GM19397 (cell line): ENCODE results near the gene ZNF121.
"Not testable (repeated sequence)": the region's sequence is repeated elsewhere in the genome, so short reads cannot be mapped to it uniquely, and the experiment has no call there.

Experiments used
- ATAC-seq: cut with Tn5 transposase; IDR thresholded peaks from one replicate; pipeline ENCODE4 v1.9.1; 2021; ENCODE audit warnings: mild to moderate bottlenecking, moderate library complexity; ENCODE audit not compliant: unreplicated experiment

The ZNF121 gene

DNA sequence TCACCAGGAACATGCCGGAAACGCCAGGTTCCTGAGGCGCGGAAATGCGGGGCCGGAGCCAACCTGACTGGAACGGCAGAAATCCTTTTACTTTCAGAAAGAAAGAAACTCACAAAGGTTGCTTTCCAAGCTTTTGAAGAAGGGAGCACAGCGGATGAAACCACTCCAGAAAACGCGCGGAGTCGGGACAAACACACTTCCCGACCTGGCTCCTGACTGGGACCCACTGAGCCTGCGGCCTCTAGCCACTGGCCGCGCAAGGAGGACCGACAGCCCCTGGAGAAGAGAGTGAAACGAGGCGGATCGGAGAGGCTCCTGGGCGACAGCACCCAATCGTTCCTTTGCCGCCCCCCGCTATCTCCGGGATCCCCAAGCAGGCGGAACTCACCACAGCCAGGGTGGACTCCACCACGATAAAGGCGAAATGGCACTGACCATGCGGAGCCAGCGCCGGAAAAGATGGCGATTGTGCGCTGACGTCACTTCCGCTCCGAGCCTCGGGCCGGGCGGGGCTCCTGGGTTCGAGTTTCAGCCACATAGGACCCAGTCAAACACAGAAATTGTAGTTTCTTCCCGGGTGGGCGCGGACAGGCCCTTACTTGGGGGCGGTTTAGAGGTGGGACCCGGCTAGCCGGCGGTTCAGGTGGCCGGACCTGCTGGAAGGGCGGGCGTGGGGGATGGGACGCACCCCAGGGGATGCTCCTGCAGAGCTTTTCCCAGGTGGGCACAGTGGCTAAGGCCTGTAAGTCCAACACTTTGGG, at the start of gene ZNF121:
ZNF121 (minus strand) TSS at position 432 of the 761 bp plus-strand sequence. CDS start 16,407 bp downstream, outside the sequence.
- ATAC-seq: peak; percentile 88

DNA sequence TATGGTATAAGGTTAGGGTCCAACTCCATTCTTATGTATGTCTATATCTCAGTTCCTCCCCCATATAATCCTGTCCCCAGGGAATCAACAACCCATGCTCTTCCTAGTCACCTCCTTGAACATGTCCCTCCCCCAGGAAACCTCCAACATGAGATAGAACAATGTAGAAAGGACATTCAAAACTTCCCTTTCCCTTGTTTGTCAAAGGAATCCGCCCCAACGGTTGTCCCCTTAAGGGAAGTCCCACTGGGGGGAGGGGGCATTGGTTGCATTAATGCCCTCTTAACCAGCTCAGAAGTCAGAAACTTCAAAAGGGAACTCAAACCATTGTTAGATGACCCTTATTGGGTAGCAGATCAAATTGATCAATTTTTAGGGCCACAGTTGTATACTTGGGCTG, 43.6 kb upstream of the ZNF121 start:
- ATAC-seq: no peak

DNA sequence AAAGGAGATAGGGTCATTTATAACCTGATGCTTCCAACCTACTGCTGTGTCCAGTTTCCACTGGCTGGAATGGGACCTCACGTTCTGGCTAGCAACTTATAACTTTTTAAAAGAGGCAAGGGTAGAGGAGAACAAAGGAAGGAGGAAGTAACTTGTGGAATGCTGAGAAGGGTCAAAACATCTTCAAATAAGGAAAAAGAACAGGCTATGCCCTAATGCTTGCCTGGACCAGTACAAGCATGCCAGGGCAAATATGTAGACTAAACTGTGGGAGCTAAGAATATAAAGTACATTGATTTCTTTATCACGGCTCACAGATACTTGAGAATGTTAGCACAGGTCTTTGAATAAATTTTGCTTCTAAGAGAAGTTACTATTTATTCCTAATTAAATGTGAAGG, 38.2 kb upstream of the ZNF121 start:
- no peak for ATAC-seq

DNA sequence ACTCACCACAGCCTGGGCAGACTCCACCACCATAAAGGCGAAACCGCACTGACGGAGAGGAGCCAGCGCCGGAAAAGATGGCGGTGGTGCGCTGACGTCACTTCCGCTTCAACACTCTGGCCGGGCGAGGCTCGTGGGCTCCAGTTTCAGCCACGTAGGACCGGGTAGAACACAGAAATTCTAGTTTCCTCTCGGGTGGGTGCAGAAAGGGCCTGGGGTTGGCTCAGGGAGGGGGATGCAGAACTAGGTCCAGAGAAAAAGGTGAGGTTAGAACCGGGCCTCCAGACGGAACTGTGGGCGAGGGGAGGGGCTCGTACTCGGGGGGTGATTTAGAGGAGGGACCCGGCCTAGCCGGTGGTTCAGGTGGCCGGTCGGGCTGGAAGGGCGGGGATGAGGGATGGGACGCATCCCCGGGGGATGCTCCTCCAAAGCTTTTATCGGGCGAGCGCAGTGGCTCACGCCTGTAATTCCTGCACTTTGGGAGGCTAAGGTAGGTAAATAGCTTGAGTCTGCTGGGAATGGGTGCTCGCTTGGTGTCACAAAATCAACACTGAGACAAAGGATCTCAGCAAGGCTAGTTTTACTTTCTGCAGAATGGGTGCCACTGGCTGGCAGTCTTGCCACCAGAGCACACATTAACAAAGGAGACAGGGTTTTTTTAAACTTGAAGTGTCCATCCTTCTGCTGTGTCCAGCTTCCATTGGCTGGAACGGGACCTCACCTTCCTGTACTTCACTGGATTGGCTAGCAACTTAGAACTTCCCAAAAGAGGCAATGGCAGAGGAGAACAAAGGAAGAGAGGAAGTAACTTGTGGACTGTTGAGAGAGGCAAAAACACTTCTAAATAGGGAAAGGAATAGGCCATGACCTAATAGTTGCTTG, 37.1 kb upstream of the ZNF121 start, which contains the start of gene ZNF561:
ZNF561 (minus strand) TSS at position 77 of the 882 bp plus-strand sequence. CDS start 1,776 bp downstream, outside the sequence.
- ATAC-seq: peak; percentile 84

DNA sequence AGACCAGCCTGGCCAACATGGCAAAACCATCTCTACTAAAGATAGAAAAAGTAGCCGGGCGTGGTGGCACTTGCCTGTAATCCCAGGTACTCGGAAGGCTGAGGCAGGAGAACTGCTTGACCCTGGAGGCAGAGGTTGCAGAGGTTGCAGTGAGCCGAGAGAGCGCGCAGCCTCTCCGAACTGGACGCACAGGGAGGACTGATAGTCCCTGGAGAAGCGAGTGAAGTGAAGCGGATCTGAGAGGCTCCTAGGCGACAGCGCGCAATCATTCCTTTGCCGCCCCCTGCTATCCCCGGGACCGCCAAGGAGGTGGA, 36.5 kb upstream of the ZNF121 start:
- no peak for ATAC-seq

DNA sequence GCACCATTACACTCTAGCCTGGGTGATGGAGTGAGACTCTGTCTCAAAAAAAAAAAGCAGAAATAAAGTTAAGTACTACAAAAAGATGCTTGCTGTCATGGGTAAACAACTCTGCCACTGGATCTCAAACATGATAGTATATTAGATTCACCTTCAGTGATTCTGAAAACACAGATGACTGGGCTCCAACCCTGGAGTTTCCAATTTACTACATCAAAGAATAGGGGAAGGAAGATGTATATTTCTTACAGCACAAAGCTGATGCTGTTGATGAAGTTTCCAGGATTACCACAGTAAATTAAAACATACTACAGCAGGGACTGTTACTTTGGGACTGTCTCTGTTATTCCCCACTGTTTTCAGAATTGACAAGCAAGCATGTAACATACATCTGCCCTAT, 31.5 kb upstream of the ZNF121 start:
- ATAC-seq: no peak

DNA sequence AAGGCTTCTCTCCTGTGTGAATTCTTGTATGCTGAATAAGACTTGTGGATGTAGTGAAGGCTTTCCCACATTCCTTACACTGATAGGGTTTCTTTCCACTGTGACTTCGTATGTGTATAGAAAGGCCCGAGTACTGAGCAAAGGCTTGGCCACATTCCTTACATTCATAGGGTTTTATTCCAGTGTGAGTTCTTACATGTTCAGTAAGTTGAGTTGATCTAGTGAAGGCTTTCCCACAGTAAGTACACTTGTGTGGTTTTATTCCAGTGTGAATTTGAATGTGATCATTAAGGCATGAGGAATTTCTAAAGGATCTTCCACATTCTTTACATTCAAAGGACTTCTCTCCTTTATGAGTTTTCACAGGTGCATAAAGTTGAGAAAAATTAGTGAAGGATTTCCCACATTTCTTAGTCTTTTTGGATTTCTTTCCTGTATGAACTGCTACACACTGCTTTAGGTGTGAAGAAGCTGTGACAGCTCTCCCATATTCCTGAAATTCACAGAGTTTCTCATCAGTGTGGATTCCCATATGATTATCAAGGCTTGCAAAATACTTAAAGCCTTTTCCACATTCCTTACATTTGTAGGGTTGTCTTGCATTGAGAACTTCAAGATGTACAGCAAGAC, 26.3 kb upstream of the ZNF121 start:
- ATAC-seq: no peak

DNA sequence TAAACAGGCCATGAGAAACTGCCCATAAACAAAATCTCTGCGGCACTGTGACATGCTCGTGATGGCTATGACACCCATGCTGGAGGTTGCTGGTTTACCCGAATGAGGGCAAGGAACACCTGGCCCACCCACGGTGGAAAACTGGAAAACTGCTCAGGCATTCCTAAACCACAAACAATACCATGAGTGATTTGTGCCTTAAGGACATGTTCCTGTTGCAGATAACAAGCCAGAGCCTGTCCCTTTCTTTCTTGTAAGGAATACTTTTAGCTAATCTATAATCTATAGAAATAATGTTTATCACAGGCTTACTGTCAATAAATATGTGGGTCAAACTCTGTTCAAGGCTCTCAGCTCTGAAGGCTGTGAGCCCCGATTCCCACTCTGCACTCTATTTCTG, 24.6 kb upstream of the ZNF121 start:
- no peak for ATAC-seq

DNA sequence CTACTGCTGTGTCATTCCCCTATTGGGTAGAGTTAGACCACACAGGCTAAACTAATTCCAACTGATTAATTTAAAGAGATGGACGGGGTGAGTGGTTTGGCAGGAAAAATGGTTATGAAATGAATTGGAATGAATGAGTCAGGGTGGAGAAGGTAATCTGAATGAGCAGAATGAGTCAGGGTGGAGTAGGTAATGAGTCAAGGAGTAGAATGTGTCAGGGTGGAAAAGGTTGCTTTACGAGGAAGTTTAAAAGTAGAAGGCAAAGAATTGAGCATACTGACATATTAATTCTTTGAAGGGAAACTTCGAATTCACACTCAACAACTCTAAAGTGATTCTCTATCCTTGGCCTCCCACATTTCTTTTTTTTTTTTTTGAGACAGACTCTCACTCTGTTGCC, 12.7 kb upstream of the ZNF121 start:
- no peak for ATAC-seq

DNA sequence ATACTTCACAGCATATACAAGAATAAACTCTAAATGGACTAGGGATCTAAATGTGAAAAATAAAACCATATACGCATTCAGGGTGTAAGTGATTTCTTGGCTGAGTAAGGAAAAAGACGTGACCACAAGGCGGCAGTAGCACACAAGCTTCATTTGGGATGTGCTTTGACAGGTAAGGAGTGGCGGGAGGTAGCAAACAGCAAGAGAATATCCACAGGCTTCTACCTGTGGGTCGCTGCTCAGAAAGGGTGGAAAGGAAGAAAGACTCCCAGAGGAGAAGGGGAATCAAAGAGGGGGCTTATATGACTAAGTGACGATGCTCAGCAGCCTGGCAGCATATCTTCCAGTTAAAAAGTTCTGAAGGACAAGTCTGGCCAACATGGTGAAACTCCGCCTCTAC, 2.5 kb upstream of the ZNF121 start:
- ATAC-seq: no peak

DNA sequence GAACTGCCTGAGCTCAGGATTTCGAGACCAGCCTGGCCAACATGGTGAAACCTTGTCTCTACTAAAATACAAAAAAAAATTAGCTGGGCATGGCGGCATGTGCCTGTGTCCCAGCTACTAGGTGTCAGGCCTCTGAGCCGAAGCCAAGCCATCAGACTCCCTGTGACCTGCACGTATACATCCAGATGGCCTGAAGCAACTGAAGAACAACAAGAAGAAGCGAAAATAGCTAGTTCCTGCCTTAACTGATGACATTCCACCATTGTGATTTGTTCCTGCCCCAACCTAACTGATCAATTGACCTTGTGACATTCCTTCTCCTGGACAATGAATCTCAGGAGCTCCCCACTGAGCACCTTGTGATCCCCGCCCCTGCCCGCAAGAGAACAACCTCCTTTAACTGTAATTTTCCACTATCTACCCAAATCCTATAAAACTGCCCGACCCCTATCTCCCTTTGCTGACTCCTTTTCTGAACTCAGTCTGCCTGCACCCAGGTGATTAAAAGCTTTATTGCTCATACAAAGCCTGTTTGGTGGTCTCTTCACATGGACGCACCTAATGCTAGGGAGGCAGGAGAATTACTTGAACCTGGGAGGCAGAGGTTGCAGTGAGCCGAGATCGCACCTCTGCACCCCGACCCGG, 2.1 kb downstream of the ZNF121 start:
- not testable (repeated sequence) for ATAC-seq

DNA sequence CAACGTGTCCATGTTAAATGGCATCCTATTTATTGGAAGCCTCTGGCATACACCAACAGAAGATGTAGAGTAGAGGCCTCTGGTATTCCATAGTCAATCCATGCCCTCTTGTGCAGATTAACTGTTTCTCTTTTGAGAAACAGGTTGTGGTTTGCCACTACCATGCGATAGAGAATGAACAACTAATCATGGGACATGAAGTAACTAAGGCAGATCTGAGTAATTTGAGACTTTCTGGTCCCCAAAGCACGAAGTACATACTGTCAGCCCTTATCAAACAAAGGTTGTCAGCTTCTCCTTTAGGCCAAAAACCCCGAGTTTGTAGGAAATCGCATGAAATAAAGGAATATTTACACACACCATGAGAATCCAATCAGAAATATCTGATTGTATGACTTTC, 3.6 kb downstream of the ZNF121 start:
- no peak for ATAC-seq

DNA sequence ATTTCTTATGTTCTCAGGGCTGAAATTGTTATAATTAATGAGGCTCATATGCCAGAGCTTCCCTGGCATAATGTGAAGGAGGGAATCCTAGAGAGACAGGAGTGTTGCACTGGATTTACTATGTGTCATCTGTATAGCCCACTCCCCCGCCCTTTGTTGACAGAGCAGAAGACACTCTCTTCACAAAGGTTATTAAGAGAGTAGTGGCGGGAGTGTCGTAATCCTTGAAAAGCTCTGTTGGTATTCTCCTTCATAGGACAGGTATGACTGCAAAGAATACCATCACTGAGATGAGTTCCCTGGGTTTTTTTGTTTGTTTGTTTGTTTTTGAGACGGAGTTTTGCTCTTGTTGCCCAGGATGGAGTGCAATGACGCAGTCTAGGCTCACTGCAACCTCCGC, 14.0 kb downstream of the ZNF121 start:
- ATAC-seq: no peak

DNA sequence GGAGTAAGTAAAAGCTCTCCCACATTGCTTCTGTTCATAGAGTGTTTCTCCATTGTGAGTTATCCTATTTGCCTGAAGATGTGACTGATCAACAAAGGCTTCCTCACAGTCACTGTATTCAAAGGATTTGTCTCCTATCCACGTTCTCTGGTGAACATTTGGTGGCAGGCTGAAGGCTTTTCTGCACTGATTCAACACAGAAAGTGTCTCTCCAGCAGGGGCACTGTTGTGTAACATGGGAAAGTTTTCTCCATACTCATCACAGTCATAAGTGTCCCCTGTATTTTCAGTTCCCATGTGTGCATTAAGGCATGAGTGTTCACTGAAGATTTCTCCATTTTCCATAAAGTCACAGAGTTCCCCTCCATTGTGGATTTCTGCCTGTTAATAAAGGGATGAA, 17.6 kb downstream of the ZNF121 start:
- no peak for ATAC-seq

DNA sequence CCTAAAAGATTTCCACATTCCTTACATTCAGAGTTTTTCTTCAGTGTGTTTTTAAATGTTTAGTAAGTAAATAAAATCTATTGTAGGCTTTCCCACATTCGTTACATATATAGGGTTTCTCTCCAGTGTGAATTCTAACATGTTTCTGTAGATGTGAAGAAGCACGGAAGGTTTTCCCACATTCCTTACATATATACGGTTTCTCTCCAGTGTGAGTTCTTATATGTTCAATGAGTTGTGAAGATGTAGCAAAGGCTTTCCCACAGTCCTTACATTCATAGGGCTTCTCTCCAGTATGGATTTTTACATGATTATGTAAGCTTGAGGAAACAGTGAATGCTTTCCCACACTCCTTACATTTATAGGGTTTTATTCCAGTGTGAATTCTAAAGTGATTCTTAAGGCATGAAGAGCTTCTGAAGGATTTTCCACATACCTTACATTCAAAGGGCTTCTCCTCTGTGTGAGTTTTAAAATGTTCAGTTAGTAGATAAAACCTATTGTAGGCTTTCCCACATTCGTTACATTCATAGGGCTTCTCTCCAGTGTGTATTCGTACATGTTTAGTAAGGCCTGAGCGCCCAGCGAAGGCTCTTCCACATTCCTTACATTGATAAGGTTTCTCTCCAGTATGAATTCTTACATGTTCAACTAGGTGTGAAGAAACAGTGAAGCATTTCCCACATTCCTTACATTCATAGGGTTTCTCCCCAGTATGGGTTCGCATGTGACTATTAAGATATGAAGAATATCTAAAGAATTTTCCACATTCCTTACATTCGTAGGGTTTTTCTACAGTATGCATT, 18.2 kb downstream of the ZNF121 start:
- no peak for ATAC-seq

DNA sequence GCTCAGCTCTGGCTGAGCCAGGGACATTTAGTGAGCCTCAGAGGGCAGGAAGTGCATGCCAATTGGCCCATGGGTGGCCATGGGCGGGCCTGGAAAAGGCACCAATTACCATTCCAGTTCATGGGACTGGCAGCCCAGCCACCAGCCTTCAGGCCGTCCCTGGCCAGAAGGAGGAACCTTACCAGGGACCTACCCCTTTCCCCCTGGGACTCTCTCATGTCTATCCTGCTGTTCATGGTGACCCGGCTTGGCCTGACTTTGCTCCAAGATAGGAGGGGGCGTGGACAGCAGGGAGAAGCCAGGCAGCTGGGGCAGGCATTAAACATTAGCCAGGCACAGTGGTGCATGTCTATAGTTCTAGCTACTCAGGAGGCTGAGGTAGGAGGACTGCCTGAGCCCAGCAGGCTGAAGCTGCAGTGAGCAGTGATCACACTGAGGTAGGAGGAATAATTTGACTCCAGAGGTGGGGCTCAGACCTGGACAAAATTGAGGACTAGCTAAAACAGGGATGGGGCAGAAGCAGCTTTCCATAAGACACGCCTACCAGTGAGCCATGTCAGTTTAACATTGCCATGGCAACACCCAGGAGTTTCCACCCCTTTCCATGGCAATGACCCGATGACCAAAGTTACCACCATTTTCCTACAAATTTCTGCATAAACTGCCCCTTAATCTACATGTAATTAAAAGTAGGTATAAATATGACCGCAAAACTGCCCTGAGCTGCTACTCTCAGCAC, 31.6 kb downstream of the ZNF121 start:
- ATAC-seq: no peak

DNA sequence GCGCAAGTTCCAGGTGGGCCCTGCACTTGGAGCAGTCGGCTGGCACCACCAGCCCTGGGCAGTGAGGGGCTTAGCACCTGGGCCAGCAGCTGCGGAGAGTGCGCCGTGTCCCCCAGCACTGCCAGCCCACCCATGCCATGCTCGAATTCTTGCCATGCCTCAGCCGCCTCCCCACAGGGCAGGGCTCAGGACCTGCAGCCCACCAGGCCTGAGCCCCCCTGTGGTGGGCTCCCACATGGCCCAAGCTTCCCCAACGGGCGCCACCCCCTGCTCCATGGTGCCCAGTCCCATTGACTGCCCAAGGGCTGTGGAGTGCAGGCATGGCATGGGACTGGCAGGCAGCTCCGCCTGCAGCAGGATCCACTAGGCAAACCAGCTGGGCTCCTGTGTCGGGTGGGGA, 36.4 kb downstream of the ZNF121 start:
- no peak for ATAC-seq

DNA sequence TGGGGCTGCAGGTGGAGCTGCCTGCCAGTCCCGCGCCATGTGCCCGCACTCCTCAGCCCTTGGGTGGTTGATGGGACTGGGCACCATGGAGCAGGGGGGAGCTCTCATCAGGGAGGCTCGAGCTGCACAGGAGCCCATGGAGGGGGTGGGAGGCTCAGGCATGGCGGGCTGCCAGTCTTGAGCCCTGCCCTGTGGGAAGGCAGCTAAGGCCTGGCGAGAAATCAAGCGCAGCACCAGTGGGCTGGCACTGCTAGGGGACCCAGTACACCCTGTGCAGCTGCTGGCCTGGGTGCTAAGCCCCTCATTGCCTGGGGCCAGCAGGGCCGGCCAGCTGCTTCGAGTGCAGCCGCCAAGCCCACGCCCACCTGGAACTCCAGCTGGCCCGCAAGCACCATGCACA, 43.0 kb downstream of the ZNF121 start:
- not testable (repeated sequence) for ATAC-seq

DNA sequence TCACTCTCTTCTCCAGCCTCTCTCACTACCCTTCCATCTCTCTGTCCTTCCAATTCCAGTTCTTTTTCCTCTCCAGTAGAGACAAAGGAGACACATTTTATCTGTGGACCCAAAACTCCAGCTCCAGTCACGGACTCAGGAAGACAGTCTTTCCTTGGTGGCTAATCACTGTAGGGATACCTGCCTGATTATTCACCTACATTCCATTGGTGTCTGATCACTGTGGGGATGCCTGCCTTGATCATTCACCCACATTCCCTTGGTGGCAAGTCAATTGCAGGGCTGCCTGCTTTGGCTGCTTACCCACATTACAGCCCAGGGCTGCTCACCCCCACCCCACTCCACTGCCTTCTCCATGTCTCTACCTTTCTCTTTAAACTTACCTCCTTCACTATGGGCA, 44.4 kb downstream of the ZNF121 start:
- ATAC-seq: not testable (repeated sequence)

DNA sequence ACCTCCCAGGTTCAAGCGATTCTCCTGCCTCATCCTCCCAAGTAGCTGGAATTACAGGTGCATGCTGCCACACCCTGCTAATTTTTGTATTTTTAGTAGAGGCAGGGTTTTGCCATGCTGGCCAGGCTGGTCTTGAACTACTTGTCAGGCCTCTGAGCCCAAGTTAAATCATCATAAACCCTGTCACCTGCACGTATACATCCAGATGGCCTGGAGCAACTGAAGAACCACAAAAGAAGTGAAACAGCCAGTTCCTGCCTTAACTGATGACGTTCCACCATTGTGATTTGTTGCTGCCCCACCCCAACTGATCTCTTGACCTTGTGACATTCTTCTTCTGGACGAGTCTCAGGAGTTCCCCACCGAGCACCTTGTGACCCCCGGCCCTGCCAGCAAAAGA, 45.1 kb downstream of the ZNF121 start:
- ATAC-seq: not testable (repeated sequence)
